ENCODE measurements around the gene SGIP1.
"Not testable (repeated sequence)": the region's sequence is repeated elsewhere in the genome, so short reads cannot be mapped to it uniquely, and the experiment has no call there.

Gene SGIP1

GRCh38 chr1:66773227-66773626, 239.3 kb downstream of the SGIP1 start:
- no peak for DNase-seq

DNA sequence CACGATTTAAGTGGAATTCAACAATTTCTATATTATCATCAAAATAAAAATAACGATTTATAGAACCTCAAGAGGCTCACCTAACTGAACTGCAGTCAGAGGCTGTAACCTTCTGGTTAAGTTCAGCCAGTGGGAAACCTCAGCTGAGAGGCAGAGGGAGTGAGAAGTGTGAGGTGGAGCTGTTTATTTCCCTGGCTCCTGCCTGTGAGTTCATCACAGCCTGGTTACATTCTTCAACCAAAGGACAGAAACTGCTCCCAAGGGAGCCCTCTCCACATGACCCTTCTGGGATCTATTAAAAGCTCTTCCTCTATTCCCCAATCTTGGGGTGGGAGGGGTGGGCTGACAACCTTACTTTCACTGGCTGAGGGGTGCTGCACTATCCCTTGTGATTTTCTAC, 240.5 kb downstream of the SGIP1 start:
- DNase-seq: no peak

DNA sequence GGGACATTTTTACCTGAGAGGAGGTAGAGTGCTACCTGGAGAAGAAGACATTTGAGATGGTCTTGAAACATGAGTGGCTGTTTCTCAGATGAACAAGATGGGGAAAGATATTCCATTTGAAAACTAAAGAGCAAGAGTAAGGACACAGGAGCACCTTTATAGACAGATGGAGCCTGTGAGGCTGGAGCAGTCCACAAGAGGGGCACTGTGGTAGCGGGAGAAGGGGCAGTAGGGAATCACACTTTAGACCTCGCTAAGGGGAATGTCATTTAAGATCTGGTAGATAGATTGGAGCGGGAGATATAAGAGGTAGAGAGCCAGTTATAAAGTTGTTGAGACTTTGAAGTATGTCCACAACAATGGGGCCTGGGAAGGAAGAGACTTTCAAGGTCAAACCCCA, 241.7 kb downstream of the SGIP1 start:
- no peak for DNase-seq

DNA sequence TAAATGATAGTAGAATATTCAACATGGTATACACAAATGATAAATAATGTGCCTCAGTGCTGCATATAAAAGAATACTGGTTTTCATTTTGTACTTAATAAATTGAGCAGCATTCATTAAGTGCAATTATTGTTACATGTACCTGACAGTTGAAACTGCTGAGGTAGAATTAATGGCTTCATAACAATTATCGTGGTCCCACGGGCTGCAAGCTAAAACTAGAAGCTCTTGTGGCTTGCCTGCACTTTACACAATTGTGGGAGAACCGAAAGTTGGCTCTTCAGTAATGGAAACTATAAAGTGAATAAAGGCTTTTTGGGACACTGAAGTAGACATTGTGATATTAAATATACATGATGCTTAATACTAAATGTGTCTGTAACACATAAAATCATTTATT, 243.9 kb downstream of the SGIP1 start:
- DNase-seq: no peak

DNA sequence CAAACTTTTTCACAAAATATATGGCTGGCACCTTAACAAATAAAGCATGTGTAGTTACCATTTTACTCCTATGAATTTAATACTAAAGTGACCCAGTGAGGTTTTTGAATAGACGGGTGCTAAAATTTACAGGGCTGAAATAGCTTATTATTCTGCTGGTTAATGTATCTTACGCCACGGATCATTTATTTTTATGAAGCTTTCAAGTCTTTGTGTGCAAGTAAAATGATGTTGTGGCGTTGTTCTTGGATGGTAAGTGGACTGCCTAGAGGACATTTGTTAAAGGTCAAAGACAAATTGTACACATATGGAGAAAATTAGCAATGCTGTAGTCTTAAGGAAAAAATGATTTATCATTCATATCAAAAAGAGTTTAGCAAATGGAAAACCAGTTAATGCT, 244.3 kb downstream of the SGIP1 start:
- DNase-seq: no peak

DNA sequence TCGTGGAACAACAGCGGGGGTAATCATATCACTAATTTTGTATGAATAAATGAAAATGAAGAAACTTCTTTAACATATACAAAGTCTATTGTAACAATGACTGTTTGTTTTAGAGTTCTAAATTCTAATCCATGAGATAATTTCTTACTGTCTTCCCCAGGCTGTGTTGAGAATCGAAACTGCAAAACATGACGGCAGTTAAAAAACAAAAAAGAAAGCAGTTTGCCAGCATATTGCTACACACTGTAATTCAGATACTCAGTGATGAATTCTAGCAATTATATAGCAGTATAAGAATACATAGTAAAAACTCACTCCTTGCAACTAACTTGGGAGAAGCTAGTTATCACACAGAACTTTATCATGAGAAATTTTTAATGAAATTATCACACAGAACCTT, 245.0 kb downstream of the SGIP1 start:
- no peak for DNase-seq

- no peak for DNase-seq
Measured at GRCh38 chr1:66779475-66780078, 245.6 kb downstream of the SGIP1 start.

DNA sequence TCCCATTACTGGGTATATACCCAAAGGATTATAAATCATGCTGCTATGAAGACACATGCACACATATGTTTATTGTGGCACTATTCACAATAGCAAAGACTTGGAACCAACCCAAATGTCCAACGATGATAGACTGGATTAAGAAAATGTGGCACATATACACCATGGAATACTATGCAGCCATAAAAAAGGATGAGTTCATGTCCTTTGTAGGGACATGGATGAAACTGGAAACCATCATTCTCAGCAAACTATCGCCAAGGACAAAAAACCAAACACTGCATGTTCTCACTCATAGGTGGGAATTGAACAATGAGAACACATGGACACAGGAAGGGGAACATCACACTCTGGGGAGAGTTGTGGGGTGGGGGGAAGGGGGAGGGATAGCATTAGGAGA, 251.8 kb downstream of the SGIP1 start:
- not testable (repeated sequence) for DNase-seq

DNA sequence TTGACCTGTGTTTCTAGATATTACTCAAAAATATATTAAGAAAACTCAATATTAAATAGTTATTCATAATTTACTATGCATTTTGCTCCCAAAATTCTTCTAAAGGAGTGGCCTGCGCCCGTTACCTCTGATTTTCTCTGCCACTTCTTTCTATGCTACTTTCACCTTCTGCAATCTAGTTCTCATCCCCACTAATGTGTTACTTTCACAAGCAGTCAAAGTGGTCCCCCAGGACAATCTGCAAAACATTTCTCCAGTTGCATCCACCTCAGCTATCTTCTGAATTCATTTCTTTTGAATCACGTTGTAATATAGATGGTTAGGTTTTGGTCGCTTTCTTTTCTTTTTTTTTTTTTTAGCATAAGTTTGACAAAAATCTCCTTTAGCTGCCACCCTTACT, 253.7 kb downstream of the SGIP1 start:
- no peak for DNase-seq

- no peak for DNase-seq
Measured at GRCh38 chr1:66788231-66788939, 254.4 kb downstream of the SGIP1 start.

- no peak for DNase-seq
Measured at GRCh38 chr1:66791621-66792610, 258.0 kb downstream of the SGIP1 start.

- DNase-seq: not testable (repeated sequence)
Measured at GRCh38 chr1:66795839-66796238, 261.9 kb downstream of the SGIP1 start.
